ENCODE measurements around the gene CA6.

CA6 gene

DNA sequence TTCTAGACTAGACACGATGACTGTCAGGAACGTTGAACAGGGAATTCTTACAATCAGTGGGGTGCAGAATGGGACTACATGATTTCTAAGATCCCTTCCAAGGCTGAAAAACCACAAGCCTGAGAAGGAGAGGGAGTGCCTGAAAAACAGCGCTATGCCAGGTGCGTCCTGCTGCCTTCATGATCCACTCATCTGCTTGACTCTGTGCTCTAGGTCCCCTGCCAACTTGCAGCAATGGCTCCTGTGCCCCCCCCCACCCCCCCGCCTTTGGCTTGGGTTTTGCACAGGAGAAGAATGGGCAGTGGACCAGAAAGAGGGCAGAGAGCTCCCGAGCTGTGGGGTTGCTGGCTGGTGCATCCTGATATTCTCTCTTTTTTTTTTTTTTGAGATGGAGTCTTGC is 74.6 kb downstream of the CA6 start:
- TF ChIP-seq TAF1 (IDR thresholded peaks at IDR 0.05; ENCODE audit: borderline replicate concordance, insufficient read depth, low read length) (no peak), REST (IDR thresholded peaks at IDR 0.05; ENCODE audit: insufficient read depth in 1 of 2, low read depth in 2 of 2, low read length in 2 of 2) (no peak), POLR2AphosphoS5 (IDR thresholded peaks at IDR 0.05; ENCODE audit: low read depth, low read length) (no peak), FOXP2 (optimal IDR thresholded peaks at IDR 0.05; ENCODE audit: borderline replicate concordance, extremely low read depth, extremely low read length, insufficient read depth) (no peak), SIN3A (IDR thresholded peaks at IDR 0.05; ENCODE audit: borderline replicate concordance, insufficient read depth, low read length) (no peak)

DNA sequence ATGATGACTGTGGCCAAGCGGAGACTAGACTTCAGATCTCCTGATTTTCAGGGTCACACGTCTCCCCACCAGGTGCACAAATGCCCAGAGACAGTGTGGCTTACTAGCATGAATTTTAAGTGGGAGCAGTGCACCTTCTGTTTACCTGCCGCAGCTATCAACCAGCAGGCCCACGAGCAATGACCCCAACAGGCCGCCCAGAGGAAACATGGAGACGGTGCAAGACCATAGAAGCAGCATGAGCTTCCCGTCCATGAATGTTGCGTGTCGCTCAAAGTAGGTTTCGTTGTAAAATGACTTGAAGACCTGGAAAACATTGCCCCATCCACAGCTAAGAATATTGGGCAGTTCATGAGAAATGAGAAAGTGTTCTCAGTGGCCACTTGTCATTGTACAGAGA is 77.1 kb downstream of the CA6 start:
- TF ChIP-seq TAF1 (IDR thresholded peaks at IDR 0.05; ENCODE audit: borderline replicate concordance, insufficient read depth, low read length) (no peak), FOXP2 (optimal IDR thresholded peaks at IDR 0.05; ENCODE audit: borderline replicate concordance, extremely low read depth, extremely low read length, insufficient read depth) (no peak), REST (IDR thresholded peaks at IDR 0.05; ENCODE audit: insufficient read depth in 1 of 2, low read depth in 2 of 2, low read length in 2 of 2) (no peak), SIN3A (IDR thresholded peaks at IDR 0.05; ENCODE audit: borderline replicate concordance, insufficient read depth, low read length) (no peak), POLR2AphosphoS5 (IDR thresholded peaks at IDR 0.05; ENCODE audit: low read depth, low read length) (no peak)

Measured in PFSK-1 (cell line).